Measurements from ENCODE around the gene OR7G1.

The OR7G1 gene, protein sequence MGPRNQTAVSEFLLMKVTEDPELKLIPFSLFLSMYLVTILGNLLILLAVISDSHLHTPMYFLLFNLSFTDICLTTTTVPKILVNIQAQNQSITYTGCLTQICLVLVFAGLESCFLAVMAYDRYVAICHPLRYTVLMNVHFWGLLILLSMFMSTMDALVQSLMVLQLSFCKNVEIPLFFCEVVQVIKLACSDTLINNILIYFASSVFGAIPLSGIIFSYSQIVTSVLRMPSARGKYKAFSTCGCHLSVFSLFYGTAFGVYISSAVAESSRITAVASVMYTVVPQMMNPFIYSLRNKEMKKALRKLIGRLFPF

DNA sequence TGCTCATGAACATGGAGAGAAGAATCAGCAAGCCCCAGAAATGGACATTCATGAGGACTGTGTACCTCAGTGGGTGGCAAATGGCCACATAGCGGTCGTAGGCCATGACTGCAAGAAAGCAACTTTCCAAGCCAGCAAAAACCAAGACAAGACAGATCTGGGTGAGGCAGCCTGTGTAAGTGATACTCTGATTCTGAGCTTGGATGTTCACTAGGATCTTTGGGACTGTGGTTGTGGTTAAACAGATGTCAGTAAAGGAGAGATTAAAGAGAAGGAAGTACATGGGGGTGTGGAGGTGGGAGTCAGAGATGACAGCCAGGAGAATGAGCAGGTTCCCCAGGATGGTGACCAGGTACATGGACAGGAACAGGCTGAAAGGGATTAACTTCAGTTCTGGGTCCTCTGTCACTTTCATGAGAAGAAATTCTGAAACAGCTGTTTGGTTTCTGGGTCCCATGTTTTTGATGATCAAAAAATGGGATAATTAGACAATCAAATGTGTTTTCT is at the start of gene OR7G1:
OR7G1 (minus strand) TSS at position 457 of the 507 bp plus-strand sequence; CDS start at position 457, 0 bp downstream.
- no peak for DNase-seq (ENCODE audit: low read depth, low spot score)
- no peak within 1 kb of the TSS for H3K27ac ChIP-seq

DNA sequence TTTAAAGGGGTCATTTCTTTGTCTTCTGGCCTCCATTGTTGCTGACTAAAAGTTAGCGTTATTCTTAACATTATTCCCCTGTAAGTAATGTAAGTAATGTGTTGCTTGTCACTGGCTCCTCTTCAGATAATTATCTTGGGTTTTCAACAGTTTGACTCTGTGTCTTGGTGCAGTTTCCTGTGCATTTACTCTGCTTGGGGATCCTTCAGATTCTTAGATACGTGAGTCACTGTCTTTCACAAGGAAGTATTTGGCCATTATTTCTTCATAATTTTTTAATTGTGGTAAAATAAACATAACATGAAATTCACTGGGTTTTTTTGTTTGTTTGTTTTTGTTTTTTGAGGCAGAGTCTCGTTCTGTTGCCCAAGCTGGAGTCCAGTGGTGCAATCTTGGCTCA is 49.7 kb upstream of the OR7G1 start:
- no peak overlapping the region for H3K27ac ChIP-seq
- no peak for DNase-seq (ENCODE audit: low read depth, low spot score)

DNA sequence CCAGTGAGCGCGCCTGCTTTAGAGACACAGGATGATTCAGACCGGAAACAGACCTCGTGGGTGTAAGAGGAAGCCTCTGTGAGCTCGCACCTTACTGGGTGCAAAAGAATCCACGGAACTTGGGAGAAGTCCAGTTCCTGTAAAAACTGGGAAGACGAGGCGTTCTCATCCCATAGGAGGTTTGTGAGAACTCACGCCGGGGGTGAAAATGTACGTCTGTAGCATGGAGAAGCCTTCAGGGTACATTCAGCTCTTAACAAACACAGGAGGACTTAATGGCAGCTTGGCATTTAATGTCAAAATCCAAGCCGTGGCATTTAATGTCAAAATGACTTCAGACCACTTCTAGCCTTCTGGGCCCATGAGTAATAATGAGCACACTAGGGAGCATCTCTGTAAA is 45.9 kb upstream of the OR7G1 start:
- no peak overlapping the region for H3K27ac ChIP-seq
- DNase-seq (ENCODE audit: low read depth, low spot score): no peak

DNA sequence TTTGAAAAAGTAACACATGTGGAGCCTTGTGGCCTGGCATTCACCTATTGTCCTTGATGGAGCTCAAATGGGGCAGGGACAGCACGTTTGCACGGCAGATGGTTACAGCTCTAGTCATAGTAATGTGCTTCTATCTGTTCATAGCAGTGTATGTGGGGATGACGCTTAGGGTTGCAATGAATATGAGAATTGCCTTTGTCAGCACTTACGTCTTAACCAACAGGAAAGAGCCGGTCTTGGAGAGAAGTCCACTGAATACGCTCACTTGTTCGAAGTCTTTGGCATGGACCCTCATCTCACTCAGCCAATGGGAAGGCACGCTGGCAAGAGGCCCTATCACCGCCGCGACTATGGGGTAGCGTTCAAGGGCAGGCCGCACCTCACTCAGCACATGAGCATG is 44.3 kb upstream of the OR7G1 start:
- no peak for DNase-seq (ENCODE audit: low read depth, low spot score)
- no peak overlapping the region for H3K27ac ChIP-seq

DNA sequence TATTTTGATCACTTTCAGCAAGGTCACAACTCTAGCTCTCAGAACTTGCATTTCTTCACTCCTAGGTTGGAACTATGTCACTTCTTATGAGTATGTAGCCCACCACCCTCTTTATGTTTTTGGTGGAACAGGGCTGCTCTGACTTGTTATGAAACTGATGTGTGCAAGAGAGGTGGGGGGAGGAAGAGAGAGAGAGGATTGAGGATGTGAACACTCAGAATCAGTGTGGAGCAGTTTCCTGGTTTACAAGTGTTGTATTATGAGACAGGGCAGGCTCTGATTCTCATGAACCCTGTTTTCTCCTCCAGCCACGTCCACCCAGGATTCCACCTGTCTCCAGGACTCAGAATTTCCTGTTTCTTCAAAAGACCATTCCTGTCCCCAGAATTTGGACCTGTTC is 40.7 kb upstream of the OR7G1 start:
- no peak for DNase-seq (ENCODE audit: low read depth, low spot score)

DNA sequence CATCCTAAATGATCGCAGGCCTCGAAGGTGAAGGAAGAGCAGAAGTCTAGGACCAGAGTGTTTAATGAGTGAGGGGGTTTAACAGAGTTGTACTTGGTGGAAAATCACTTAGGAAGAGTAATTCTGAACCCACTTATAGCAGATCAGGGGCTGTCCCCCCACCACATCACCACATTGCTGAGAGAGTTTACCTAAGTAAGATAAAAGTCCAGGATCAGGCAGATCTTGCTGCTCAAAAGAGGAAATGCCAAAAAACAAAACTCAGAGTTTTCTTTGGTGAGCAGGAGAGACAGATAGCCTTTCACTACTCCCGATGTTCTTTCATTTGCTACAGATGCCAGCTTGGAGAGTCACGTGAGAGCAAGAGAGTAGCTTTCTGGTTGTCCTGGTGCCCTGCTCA is 40.0 kb upstream of the OR7G1 start:
- DNase-seq (ENCODE audit: low read depth, low spot score): no peak
- no peak overlapping the region for H3K27ac ChIP-seq

More for the DNA sequence above, 40.7 kb upstream of the OR7G1 start:
- H3K27ac ChIP-seq: no peak overlapping the region

DNA sequence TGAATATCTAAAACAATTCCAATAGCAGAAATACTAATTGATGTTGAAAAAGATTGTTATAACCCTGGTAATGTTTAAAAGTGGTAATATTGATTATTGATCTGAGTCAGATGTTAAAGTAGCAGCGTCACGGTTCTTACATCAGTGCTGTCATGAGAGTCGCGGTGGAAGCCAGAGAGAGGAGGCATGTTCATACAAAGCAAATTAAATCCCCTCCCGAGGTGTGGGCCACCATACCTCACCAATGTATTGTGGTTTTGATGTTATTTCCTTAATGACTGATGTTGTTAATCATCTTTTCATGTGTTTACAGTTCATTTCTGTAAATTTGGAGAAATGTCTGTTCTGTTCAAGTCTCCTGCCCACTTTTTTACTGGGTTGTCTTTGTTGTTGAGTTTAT is 35.8 kb upstream of the OR7G1 start:
- no peak for DNase-seq (ENCODE audit: low read depth, low spot score)
- H3K27ac ChIP-seq: no peak overlapping the region

DNA sequence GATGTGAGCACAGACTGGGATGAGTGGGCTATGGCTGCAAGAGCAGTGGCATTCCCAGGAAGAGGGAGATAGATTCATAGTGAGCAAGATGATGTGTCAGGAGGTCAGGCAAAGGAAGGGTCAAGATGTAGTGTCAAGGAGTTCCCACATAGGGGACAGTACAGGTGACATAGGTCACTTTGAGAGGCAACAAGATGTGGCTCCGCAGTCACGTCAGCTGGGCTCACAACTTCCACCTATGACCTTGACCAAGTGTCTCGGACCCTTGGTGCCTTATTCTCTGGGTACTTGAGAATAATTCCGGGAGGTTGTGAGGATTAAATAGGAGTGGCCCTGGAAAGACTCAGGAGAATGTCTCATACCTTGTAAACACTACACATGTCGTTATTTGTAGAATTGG is 35.1 kb upstream of the OR7G1 start:
- no peak for DNase-seq (ENCODE audit: low read depth, low spot score)
- peak overlapping the region; percentile 18 for H3K27ac ChIP-seq

DNA sequence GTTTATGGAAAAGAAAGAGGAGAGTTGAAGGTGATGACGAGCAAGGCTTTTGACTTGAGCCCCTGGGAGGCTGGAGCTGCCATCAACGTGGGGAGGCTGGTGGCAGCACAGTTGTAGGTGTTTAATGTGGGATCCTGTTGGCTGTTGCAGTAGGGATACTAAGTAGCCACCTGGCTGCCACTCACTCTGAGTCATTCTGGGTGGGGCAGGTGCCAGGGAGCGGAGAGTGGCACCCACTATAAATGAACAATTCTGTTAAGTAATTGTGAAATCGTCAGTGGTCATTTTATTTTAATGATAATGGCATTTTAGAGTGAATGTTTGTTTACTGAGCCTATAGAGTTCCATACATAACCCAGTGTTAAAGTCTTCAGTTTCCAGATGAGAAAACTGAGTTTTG is 34.4 kb upstream of the OR7G1 start:
- peak overlapping the region; percentile 18 for H3K27ac ChIP-seq
- DNase-seq (ENCODE audit: low read depth, low spot score): peak; percentile 10

DNA sequence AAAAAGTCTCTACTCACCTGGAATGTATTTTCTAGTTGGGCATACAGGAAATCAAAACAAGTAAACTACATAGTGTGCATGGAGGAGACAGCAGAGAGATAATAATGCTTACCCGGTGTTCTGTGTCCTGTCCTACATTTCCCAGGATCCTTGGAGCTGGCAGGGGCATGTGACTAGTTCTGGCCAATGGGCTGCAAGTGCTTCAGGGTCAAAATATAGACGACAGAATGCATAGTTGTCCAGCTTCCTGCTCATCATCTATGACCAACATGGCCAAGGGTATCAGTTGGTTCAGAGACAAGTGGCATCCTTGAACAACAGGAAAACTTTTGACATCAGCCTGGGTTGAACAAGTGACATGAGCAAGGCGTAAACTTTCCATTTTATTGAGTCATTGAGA is 33.1 kb upstream of the OR7G1 start:
- no peak for DNase-seq (ENCODE audit: low read depth, low spot score)
- H3K27ac ChIP-seq: no peak overlapping the region

DNA sequence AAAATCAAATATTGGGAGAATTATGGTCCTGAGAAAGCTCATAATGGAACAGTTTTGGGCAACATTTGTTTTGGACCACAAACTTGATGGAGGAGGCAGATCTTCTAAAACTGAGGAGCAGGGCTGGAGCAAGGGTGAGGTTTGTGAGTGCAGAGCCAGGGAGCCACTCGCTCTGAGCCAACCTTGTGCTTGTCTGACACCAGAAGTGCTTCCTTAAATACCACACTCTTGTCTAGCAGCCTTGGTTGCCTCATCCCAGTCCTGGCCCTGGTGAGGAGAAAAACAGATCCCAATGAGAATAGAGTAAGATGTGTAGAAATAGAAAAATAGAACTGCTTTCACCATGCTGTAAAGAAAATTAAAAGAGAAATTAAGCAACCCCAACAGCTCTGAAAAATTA is 31.3 kb upstream of the OR7G1 start:
- no peak overlapping the region for H3K27ac ChIP-seq

DNA sequence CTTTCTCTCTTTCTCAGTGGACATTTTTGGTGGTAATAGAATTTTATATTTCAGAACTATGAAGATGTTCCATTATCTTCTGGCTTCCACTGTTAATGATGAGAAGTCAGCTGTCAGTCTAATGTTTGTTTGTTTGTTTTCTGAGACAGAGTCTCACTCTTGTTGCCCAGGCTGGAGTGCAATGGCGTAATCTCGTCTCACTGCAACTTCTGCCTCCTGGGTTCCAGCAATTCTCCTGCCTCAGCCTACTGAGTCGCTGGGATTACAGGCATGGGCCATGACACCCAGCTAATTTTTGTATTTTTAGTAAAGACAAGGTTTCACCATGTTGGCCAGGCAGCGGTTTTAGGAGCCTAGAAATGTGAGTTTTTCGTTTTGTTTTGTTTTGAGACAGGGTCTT is 29.4 kb upstream of the OR7G1 start:
- no peak for DNase-seq (ENCODE audit: low read depth, low spot score)
- no peak overlapping the region for H3K27ac ChIP-seq

More for the DNA sequence above, 31.3 kb upstream of the OR7G1 start:
- DNase-seq (ENCODE audit: low read depth, low spot score): no peak

DNA sequence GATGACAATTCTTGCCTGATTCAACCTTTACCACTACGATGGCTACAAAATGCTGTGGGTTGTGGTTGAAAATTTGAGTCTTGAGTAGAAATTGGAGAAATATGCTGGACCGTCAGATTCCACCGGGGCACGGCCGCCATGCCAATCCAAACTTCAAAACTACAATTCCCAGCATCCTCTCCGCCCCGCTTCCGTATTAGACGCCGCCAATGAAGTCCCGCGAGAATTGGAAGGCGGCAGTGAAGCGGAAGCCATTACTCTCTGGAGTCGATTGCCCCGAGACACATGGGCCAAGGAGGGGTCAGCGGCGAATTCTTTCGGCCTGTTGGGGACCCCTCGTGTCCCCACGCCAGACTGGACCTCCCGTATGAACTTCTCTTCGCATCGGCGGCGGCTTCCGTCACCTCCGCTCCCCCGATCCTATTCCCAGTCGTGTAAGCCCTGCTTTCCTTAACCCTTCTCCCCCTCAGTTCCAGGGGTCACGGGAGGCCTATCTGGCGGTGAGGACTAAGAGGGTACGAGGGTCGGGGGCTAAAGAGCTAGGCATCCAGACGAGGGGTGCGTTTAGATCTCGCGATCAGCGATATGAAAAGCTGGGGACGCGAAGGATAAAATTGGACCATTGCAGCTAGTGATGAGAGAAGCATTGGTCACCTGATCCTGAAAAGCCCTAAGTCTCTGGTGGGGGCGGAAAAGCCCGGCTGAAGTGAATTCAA is 24.8 kb upstream of the OR7G1 start, which contains the start of gene ZNF317:
ZNF317 (plus strand) TSS at position 239 of the 716 bp plus-strand sequence. CDS start 15,620 bp downstream, outside the sequence.
- H3K27ac ChIP-seq: peak within 1 kb of the TSS; percentile 50
- DNase-seq (ENCODE audit: low read depth, low spot score): peak; percentile 62

DNA sequence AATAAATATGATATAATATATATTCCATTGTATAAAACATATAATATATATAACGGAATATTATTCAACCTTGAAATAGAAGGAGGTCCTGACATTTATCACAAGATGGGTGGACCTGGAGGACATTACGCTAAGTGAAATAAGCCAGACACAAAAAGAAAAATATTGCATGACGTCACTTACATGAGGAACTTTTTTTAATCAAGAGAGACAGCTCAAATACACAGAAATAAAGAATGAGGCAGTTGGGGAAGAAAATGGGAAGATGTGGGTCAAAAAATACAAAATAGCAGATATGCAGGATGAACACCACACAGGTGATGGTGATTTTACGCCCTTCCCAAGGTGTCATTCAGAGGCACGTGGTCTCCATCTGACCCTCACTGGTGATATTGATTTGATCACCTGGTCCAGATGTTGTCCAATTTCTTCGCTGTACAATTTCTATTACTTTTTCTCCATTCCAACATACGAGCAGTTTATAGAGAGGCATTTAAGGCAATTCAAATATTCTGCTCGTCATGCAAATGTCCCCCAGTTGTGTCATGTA is 24.1 kb upstream of the OR7G1 start:
- no peak for DNase-seq (ENCODE audit: low read depth, low spot score)
- H3K27ac ChIP-seq: peak overlapping the region; percentile 50

DNA sequence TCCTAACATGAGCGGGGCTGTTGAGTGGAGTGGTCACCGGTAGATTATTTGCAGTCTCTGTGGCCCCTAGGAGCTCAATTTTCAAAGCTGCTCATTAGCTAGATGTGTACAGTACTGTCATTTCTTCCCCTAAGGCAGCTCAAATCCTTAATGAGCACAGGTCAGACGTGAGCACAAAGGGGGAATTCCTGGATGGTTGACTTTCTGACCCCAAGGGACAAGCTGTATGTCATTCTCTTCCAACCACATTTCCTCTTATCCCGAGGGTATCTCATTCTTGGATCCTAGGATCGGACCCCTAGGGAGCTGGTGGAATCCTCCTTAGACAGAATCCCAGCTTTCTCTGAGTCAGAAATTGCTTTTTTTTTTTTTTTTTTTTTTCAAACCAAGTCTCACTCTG is 16.9 kb upstream of the OR7G1 start:
- no peak for DNase-seq (ENCODE audit: low read depth, low spot score)

DNA sequence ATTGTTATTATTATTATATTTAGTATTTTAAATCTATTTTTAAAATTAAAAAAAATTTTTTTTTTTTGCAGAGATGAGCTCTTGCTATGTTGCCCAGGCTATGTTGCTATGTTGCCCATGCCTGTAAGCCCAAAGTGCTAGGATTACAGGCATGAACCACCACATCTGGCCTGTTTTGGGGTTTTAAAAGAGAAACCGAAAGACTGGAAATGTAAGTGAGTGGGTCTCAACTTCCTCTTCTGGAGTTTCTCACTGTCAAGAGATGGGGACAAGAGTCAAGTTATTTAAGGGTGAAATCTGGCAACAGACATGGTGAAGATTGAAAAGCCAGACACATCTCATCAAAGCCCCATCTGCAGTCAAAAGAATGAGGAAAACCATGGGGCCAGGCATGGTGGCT is 15.4 kb upstream of the OR7G1 start:
- H3K27ac ChIP-seq: no peak overlapping the region

More for the DNA sequence above, 16.9 kb upstream of the OR7G1 start:
- no peak overlapping the region for H3K27ac ChIP-seq

DNA sequence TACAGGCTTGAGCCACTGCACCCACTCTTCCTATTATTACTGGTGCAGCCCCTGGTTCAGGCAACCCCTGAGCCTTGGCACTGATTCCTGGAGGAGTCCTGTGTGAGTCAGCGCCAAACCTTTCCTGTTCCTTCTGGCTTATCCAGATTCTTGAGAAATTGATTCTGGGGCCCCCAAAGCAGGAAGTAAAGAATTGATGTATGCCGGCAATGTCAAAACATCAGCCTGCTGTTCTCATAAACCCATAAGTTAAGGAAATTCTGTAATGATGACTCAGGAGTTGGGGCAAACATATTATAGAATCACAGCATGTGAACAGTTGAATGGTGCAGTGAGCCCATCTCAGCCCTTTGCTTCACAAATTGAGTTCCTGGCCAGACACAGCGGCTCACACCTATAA is 12.6 kb upstream of the OR7G1 start:
- DNase-seq (ENCODE audit: low read depth, low spot score): peak; percentile 10
- H3K27ac ChIP-seq: no peak overlapping the region

More for the DNA sequence above, 15.4 kb upstream of the OR7G1 start:
- no peak for DNase-seq (ENCODE audit: low read depth, low spot score)

DNA sequence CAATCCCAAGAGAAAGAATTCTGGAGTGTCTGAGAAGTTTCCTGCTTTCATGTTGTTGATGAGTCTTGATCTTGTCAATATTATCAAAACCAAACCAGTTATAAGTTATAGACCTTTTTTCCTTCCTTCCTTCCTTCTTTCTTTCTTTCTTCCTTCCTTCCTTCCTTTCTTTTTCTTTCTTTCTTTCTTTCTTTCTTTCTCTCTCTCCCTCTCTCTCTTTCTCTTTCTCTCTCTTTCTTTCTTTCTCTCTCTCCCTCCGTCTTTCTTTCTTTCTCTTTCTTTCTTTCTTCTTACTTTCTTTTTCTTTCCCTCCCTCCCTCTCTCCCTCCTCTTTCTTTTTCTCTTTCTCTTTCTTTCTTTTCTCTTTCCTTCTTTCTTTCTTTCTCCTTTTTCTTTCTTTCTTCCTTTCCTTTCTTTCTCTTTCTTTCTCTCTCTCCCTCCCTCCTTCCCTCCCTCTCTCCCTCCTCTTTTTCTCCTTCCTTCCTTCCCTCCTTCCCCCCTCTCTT is 11.4 kb upstream of the OR7G1 start, which contains the start of gene OR7G3:
OR7G3 (minus strand) TSS at position 51 of the 506 bp plus-strand sequence; CDS start at position 51, 0 bp downstream.
- no peak for DNase-seq (ENCODE audit: low read depth, low spot score)
- no peak within 1 kb of the TSS for H3K27ac ChIP-seq

DNA sequence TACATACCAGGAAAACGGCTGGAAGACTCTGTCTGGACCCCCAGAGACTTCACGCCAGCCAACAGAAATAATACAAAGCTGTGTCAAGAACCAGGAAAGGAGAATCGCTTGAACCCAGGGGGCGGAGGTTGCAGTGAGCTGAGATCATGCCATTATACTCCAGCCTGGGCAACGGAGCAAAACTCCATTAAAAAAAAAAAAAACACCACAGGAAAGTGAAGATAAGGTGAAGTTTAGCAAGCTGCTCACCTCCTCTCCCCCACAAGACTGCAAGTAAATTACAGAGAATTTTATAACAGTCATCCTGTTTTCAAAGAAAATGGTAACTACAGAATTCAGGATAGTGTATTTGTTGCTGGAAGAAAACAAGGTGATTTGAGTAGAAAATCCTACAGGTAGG is 984 bp upstream of the OR7G1 start:
- DNase-seq (ENCODE audit: low read depth, low spot score): no peak
- H3K27ac ChIP-seq: no peak overlapping the region

DNA sequence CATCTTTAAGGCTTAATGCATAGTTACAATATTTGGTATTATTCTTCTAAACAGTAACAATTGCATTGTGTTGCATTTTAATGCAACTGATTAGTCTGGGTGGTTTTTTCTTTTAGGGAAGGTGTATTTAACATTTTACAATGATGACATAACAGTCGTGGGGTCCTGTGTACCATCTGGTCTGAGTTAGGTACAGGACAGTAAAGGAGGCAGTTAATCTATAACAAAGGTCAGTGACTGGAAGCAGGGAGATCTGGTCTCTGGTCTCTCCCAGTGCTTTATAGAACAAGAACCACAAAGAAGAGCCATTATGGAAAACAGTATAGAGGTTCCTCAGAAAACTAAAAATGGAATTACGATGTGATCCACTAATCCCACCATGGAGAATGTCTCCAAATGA is 5.6 kb downstream of the OR7G1 start:
- DNase-seq (ENCODE audit: low read depth, low spot score): no peak

DNA sequence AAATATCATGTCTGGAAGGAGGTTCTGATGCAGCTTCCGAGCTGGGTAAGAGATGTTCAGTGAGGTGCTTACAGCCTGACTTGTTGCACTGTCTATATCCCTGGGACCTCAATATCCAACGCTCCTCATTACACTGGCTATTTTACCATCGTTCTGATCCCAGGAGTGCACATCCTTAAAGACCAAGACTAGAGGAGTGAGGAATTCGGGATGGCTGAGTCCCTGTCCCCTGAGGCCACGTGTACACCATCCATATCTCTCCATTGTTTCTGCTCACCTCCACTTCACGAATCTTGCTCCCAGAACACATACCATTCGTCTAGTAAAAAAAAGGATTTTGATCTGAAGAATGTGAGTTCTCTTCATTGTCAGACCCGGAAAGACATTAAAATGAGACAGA is 8.2 kb downstream of the OR7G1 start, which contains the start of gene OR7G2:
OR7G2 (minus strand) TSS at position 101 of the 400 bp plus-strand sequence. CDS start 4,232 bp downstream, outside the sequence.
- no peak for DNase-seq (ENCODE audit: low read depth, low spot score)
- no peak within 1 kb of the TSS for H3K27ac ChIP-seq

More for the DNA sequence above, 5.6 kb downstream of the OR7G1 start:
- H3K27ac ChIP-seq: no peak overlapping the region

Measured in epithelial cell of prostate (primary cell).